Measurements from ENCODE around the gene STUB1.

- TF ChIP-seq CTCF (conservative IDR thresholded peaks at IDR 0.05): no peak
- TF ChIP-seq ZFX (IDR thresholded peaks at IDR 0.05): peak; percentile 45; the same call in 1 of the 2 replicates
Measured at GRCh38 chr16:727291-727977, 47.2 kb downstream of the STUB1 start.

Measured in C4-2B (cell line).